ENCODE data around the gene TIMM22. TPM values are rescaled to one million over a fixed set of nuclear protein-coding genes. Genes with fewer than 3 reads are reported as not detected.
A peak's percentile ranks its signal among the peaks of the same experiment; 100 is the strongest.
"Not testable (repeated sequence)": the region's sequence is repeated elsewhere in the genome, so short reads cannot be mapped to it uniquely, and the experiment has no call there.

The TIMM22 gene
- 15.2 TPM for polyA plus RNA-seq (2013, experiment 1 of 2)
- 15.0 TPM for polyA plus RNA-seq (2013, experiment 2 of 2)

- Histone ChIP-seq H3K27me3 (ENCODE audit: insufficient read depth, low read length) (peaks cover 2% of the 10 kb centered on the region; the same call in 1 of the 2 replicates), H3K27ac (ENCODE audit: low read depth, low read length) (peak within 1 kb of the TSS; percentile 86), H3K9ac (ENCODE audit: low read depth, low read length) (peak within 1 kb of the TSS; percentile 97), H3K4me3 (ENCODE audit: low read length) (peak within 1 kb of the TSS; percentile 99), H3K4me1 (ENCODE audit: insufficient read depth, low read length) (peaks cover 3% of the 10 kb centered on the region; the same call in 1 of the 2 replicates), H3K36me3 (ENCODE audit: insufficient read depth, low read length) (peaks cover 29% of the 10 kb centered on the region), H3K9me3 (ENCODE audit: insufficient read depth, low read depth, low read length) (no peaks in the 10 kb centered on the region)
- under 1% methylated on average over 71 of the region's 71 CpGs for WGBS
Observed at GRCh38 chr17:996554-997344, at the start of gene TIMM22. TSS of gene TIMM22 (plus strand) at chr17:997129. CDS start at chr17:997143, 14 bp downstream.

DNA sequence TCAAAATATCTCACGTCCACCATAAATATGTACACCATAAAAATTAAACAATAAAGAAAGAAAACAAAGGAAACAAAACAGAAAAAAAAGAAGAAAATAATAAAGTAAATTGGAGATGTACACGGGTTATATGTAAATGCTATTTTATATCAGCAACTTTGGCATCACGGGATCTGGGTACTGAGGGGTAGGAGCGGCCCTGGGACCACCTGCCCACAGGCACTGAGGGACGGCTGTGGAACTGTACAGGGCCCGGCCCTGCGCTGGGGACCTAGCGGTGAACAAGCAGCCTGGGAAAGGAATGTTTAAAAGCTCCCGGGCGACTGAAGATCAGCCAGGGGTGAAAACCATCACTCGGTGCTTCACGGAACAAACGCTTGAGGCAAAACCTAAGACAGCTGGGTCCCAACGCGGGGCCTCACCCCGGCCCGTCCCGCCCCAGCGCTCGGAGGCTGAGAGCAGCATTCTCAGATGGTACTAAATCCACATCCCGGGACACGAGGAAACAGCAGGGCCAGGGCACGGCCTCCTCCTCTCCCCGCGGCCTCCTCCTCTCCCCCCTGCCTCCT is 48.6 kb upstream of the TIMM22 start:
- H3K4me3 ChIP-seq (ENCODE audit: low read length) = no peak overlapping the region
- H3K27ac ChIP-seq (ENCODE audit: low read depth, low read length) = peak overlapping the region; percentile 56; the same call in 1 of the 2 replicates
- 78% methylated on average over 19 of the region's 25 CpGs for WGBS
- no peak overlapping the region for H3K9ac ChIP-seq (ENCODE audit: low read depth, low read length)
- H3K4me1 ChIP-seq (ENCODE audit: insufficient read depth, low read length) = peaks cover 28% of the 10 kb centered on the region
- no peaks in the 10 kb centered on the region for H3K9me3 ChIP-seq (ENCODE audit: insufficient read depth, low read depth, low read length)
- no peaks in the 10 kb centered on the region for H3K36me3 ChIP-seq (ENCODE audit: insufficient read depth, low read length)
- H3K27me3 ChIP-seq (ENCODE audit: insufficient read depth, low read length) = no peaks in the 10 kb centered on the region

DNA sequence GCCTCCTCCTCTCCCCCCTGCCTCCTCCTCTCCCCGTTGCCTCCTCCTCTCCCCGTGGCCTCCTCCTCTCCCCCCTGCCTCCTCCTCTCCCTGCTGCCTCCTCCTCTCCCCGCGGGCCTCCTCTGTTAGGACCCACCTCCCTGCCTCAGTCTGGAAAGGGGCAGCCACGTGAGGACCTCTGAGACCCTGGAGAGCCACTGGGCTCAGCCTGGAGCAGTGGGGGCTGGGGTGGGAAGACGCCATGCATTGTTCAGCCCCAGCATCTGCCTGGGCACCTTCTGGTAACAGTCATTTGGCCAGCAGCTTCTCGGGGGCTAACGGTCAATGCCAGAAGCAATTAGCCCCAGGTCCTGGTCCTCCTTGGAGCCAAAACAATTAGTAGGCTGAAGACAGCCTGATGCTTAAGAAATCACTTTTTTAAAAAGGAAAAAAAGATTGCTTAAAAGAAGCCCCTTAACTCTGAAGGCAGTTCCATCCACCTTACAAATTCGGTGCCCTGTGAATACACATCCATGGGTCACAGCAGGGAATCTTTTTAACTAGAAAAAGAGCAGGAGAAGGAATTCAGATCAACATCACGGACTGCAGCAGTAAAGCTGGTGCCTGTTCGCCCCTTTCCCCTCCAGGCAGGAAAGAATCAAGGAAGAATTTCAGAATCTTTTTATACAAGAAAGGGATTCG is 47.2 kb upstream of the TIMM22 start:
- Histone ChIP-seq H3K9ac (ENCODE audit: low read depth, low read length) (peak overlapping the region; percentile 74), H3K4me3 (ENCODE audit: low read length) (peak overlapping the region; percentile 33), H3K36me3 (ENCODE audit: insufficient read depth, low read length) (no peaks in the 10 kb centered on the region), H3K27me3 (ENCODE audit: insufficient read depth, low read length) (no peaks in the 10 kb centered on the region), H3K4me1 (ENCODE audit: insufficient read depth, low read length) (peaks cover 27% of the 10 kb centered on the region), H3K9me3 (ENCODE audit: insufficient read depth, low read depth, low read length) (no peaks in the 10 kb centered on the region), H3K27ac (ENCODE audit: low read depth, low read length) (peak overlapping the region; percentile 96)
- WGBS = 5% methylated on average over 11 of the region's 12 CpGs

GRCh38 chr17:951325-952132 is 45.4 kb upstream of the TIMM22 start:
- WGBS = 5% methylated on average over 22 of the region's 27 CpGs
- H3K27me3 ChIP-seq (ENCODE audit: insufficient read depth, low read length) = no peaks in the 10 kb centered on the region
- H3K4me1 ChIP-seq (ENCODE audit: insufficient read depth, low read length) = peaks cover 28% of the 10 kb centered on the region
- H3K36me3 ChIP-seq (ENCODE audit: insufficient read depth, low read length) = no peaks in the 10 kb centered on the region; the same call in 1 of the 2 replicates
- H3K4me3 ChIP-seq (ENCODE audit: low read length) = peak overlapping the region; percentile 24
- H3K9me3 ChIP-seq (ENCODE audit: insufficient read depth, low read depth, low read length) = no peaks in the 10 kb centered on the region
- H3K27ac ChIP-seq (ENCODE audit: low read depth, low read length) = peak overlapping the region; percentile 96
- H3K9ac ChIP-seq (ENCODE audit: low read depth, low read length) = peak overlapping the region; percentile 72

- H3K4me3 ChIP-seq (ENCODE audit: low read length); H3K9ac ChIP-seq (ENCODE audit: low read depth, low read length); H3K27me3 ChIP-seq (ENCODE audit: insufficient read depth, low read length); H3K27ac ChIP-seq (ENCODE audit: low read depth, low read length); H3K9me3 ChIP-seq (ENCODE audit: insufficient read depth, low read depth, low read length); H3K36me3 ChIP-seq (ENCODE audit: insufficient read depth, low read length): not testable (repeated sequence)
- WGBS = 92% methylated on average over 13 of the region's 18 CpGs
- H3K4me1 ChIP-seq (ENCODE audit: insufficient read depth, low read length) = peaks cover 28% of the 10 kb centered on the region
Observed at GRCh38 chr17:952592-952991, 44.3 kb upstream of the TIMM22 start.

DNA sequence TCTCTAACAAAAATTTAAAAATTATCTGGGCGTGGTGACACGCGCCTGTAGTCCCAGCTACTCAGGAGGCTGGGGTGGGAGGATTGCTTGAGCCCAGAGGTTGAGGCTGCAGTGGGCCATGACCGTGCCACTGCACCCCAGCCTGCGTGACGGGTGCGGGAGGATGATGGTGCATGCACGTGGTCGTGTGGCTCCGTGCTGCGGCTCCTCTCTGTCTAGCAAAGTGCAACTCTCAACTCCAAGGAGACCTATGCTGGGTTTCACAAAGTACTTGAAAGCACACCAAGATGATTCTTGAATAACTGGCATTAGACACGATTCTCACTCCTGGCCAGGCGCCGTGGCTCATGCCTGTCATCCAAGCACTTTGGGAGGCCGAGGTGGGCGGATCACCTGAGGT is 43.2 kb upstream of the TIMM22 start:
- Histone ChIP-seq H3K9me3 (ENCODE audit: insufficient read depth, low read depth, low read length) (no peaks in the 10 kb centered on the region), H3K4me1 (ENCODE audit: insufficient read depth, low read length) (peaks cover 24% of the 10 kb centered on the region), H3K9ac (ENCODE audit: low read depth, low read length) (no peak overlapping the region), H3K27ac (ENCODE audit: low read depth, low read length) (no peak overlapping the region), H3K4me3 (ENCODE audit: low read length) (no peak overlapping the region), H3K36me3 (ENCODE audit: insufficient read depth, low read length) (peaks cover 3% of the 10 kb centered on the region; the same call in 1 of the 2 replicates), H3K27me3 (ENCODE audit: insufficient read depth, low read length) (no peaks in the 10 kb centered on the region)
- 95% methylated on average over 16 of the region's 16 CpGs for WGBS

DNA sequence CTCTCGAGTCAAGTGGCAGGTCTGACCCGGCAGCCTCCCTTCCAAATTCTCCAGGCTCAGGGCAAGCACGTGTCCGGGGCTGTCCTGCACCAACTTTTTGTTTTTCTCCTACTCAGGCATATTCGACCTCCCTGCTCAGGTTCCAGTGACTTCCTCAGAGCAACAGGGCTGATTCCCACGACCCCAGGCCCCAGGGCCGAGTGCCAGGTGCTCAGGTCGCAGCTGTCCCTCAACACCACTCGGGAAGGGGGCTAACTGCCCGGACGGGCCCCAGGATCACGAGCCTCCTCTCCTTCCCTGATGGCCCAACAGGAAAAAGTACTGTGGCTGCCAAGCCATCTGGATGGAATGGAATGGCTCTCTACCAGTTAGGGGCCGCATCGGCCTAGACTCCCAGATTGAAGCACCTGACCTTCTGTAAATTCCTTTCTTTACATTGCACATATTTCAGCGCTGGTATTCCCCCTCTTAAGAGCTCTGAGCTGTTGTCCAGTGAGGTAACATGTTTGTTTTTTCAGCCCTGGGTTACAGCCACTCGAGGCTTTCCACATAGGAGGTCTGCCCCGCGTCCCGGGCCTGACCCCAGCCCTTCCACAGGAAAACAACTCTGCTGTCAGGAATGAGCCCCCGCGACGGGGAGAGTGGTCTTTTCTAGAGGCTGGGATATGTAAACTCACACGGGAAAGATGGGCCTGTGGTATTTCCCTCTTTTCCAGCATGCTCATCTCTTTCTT is 42.3 kb upstream of the TIMM22 start:
- H3K36me3 ChIP-seq (ENCODE audit: insufficient read depth, low read length) = peaks cover 3% of the 10 kb centered on the region; the same call in 1 of the 2 replicates
- H3K9me3 ChIP-seq (ENCODE audit: insufficient read depth, low read depth, low read length) = no peaks in the 10 kb centered on the region
- H3K4me3 ChIP-seq (ENCODE audit: low read length) = no peak overlapping the region
- WGBS = 86% methylated on average over 23 of the region's 23 CpGs
- 0 out of 2 replicates have a peak overlapping the region, but pooled peaks have one; percentile 19 for H3K9ac ChIP-seq (ENCODE audit: low read depth, low read length)
- peaks cover 23% of the 10 kb centered on the region for H3K4me1 ChIP-seq (ENCODE audit: insufficient read depth, low read length)
- no peaks in the 10 kb centered on the region for H3K27me3 ChIP-seq (ENCODE audit: insufficient read depth, low read length)
- H3K27ac ChIP-seq (ENCODE audit: low read depth, low read length) = peak overlapping the region; percentile 53; the same call in 1 of the 2 replicates

- H3K9ac ChIP-seq (ENCODE audit: low read depth, low read length) = no peak overlapping the region
- H3K27me3 ChIP-seq (ENCODE audit: insufficient read depth, low read length) = no peaks in the 10 kb centered on the region
- H3K9me3 ChIP-seq (ENCODE audit: insufficient read depth, low read depth, low read length) = no peaks in the 10 kb centered on the region
- H3K4me1 ChIP-seq (ENCODE audit: insufficient read depth, low read length) = peaks cover 10% of the 10 kb centered on the region
- H3K27ac ChIP-seq (ENCODE audit: low read depth, low read length) = no peak overlapping the region
- H3K36me3 ChIP-seq (ENCODE audit: insufficient read depth, low read length) = peaks cover 3% of the 10 kb centered on the region; the same call in 1 of the 2 replicates
- WGBS = 86% methylated on average over 8 of the region's 8 CpGs
- no peak overlapping the region for H3K4me3 ChIP-seq (ENCODE audit: low read length)
Observed at GRCh38 chr17:956905-957304, 40.0 kb upstream of the TIMM22 start.

GRCh38 chr17:957856-958421 is 39.0 kb upstream of the TIMM22 start:
- H3K9ac ChIP-seq (ENCODE audit: low read depth, low read length) = no peak overlapping the region
- peaks cover 3% of the 10 kb centered on the region; the same call in 1 of the 2 replicates for H3K36me3 ChIP-seq (ENCODE audit: insufficient read depth, low read length)
- WGBS = 93% methylated on average over 20 of the region's 20 CpGs
- H3K27me3 ChIP-seq (ENCODE audit: insufficient read depth, low read length) = no peaks in the 10 kb centered on the region
- no peaks in the 10 kb centered on the region for H3K9me3 ChIP-seq (ENCODE audit: insufficient read depth, low read depth, low read length)
- H3K4me3 ChIP-seq (ENCODE audit: low read length) = no peak overlapping the region
- H3K4me1 ChIP-seq (ENCODE audit: insufficient read depth, low read length) = peaks cover 20% of the 10 kb centered on the region
- no peak overlapping the region for H3K27ac ChIP-seq (ENCODE audit: low read depth, low read length)
